HG03439 (cell line): Measurements from ENCODE around the gene DES.

Experiments used
- ATAC-seq: cut with Tn5 transposase; IDR thresholded peaks from one replicate; pipeline ENCODE4 v1.9.1; 2021; ENCODE audit warnings: mild to moderate bottlenecking, moderate library complexity; ENCODE audit not compliant: unreplicated experiment

DES gene

DNA sequence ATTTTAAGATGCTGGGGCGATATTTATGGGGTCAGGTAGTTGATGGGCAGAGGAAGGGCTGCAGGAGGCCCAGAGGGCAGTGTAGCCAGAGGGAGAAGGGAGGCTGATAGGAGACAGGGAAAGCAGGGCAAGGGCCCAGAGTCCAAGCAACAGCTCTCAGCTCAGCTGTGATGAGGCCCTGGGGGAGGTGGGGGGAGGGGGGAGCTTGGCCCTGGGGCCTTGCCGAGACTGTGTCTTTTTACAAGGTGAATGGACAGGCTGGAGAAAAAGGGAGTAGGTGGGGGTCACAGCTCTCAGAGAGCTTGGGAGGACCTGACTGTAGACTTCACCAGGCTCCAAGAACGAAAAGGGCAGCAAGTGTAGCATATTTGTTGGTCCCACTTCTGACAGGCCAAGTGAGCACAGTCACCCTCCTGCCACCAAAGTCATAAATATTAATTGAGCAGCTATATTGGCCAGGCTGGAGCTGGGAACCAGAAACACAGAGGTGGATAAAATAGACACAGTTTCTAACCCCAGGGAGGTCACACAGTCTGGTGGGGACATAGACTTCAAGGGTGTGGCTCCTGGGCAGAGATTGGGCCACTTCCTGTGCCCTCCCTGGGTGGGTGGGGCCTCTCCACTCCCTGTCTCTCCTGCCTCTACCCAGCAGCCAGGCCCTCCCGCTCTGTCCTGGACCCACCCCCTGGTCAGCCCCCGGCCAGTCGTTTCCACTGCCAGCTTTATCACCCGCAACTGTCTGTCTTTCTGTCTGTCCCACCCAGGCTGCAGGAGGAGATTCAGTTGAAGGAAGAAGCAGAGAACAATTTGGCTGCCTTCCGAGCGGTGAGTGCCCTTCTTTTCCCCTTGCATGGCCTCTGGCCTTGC lies 1.4 kb downstream of the DES start:
- ATAC-seq: no peak

DNA sequence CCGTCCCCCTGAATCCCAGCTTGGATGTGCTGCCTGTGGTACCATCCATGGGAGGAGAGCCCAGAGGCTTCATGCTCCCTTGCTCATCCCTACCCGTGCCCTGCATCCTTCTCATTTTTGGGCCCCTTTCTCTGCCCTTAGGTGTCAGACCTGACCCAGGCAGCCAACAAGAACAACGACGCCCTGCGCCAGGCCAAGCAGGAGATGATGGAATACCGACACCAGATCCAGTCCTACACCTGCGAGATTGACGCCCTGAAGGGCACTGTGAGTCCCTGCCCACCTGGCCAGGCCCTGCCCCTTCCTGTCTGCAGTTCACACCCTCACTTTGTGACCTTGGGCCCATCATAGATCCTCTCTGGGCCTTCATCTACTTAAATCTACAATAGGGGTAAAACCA lies 2.5 kb downstream of the DES start:
- ATAC-seq: no peak

DNA sequence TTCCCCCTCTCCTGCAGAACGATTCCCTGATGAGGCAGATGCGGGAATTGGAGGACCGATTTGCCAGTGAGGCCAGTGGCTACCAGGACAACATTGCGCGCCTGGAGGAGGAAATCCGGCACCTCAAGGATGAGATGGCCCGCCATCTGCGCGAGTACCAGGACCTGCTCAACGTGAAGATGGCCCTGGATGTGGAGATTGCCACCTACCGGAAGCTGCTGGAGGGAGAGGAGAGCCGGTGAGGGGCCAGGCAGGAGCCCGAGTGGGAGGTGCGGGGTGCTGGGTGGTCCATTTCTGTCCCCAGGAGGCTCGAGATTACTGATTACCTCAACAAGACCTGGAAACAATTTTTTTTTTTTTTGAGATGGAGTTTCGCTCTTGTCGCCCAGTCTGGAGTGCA lies 3.1 kb downstream of the DES start:
- no peak for ATAC-seq

DNA sequence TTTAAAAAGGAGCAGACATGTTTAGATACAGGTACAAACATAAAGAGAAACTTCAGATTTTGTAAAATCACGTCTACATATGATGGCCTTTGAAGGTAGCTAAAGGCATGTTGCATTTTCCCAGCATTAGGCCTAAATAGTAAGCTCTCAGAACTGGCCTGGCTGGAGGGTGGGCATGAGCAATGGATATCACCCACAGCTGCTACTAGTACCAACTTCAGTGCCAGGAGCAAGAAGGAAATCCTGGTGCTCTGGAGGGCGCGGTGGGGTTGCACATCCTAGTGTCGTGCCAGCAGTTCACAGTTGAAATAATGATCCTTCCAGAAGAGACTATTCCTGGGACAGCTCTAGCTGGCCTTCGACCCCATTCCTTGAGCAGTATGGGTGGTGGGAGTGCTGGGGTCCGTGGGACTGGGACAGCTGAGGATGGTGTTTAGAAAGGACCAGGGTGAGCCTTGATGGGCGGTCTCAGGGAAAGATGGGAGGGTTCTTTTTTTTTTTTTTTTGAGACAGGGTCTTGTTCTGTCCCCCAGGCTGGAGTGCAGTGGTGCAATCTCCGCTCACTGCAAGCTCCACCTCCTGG lies 4.9 kb downstream of the DES start:
- no peak for ATAC-seq

DNA sequence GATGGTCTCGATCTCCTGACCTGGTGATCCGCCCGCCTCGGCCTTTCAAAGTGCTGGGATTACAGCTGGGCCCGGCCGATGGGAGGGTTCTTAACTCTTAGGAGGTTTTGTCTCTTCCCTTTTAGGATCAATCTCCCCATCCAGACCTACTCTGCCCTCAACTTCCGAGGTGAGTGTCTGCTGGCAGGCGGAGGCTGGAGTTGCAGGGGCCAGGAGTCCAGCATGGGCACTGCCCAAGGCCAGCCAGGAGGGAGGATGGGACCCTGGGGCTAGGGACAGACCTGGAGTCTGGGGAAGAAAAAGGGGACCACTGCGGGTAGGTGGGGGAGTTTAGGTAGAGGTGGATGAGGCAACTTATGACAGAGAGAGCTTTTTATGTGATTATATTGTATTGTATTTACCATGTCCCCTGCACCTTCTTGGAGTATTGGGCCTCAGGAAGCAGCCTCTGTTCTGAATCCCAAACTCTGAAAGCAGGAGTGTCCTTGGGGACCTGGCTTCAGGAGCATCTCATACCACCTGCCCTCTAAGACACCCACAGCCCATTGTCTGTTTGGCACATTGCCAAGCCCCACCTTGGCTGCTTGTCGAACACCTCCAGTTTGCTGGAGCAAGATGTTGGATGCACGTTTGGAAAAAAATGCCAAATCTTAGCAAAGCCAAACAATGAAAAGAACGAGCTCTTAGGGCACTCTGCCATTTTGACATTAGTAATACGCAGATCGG lies 5.6 kb downstream of the DES start:
- ATAC-seq: no peak

DNA sequence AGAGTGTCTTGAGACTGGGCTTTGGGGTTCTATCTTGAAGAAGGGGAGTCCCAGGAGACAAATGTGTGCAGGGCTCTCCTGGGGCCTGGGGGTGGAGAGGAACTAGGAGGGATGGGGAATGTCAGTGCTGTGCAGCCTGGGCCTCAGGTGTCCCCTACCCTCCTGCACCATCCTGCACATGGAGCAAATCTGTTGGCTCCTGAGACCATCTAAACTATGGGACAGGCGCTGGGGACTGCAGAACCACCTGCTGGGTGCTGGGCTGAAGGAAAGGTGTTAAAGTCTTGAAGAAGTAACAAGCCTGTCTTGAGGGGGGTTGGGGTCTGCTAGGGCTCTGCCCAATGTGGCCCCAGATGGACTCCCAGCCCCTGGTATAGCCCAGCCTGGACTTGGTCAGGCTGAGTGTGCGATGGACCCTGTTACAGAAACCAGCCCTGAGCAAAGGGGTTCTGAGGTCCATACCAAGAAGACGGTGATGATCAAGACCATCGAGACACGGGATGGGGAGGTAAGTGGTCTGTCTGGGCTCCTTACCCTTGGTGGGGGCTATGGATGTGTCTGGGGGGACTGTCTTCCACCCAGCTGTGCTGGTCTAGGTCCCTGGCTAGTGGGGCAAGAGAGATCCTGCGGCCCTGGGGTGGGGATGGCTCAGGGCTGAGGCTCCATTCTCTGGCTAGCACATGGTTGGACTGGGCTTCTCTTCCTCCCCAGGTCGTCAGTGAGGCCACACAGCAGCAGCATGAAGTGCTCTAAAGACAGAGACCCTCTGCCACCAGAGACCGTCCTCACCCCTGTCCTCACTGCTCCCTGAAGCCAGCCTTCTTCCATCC lies 7.3 kb downstream of the DES start:
- no peak for ATAC-seq

DNA sequence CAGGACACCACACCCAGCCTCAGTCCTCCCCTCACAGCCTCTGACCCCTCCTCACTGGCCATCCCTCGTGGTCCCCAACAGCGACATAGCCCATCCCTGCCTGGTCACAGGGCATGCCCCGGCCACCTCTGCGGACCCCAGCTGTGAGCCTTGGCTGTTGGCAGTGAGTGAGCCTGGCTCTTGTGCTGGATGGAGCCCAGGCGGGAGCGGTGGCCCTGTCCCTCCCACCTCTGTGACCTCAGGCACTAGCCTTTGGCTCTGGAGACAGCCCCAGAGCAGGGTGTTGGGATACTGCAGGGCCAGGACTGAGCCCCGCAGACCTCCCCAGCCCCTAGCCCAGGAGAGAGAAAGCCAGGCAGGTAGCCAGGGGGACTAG lies 7.9 kb downstream of the DES start:
- no peak for ATAC-seq

DNA sequence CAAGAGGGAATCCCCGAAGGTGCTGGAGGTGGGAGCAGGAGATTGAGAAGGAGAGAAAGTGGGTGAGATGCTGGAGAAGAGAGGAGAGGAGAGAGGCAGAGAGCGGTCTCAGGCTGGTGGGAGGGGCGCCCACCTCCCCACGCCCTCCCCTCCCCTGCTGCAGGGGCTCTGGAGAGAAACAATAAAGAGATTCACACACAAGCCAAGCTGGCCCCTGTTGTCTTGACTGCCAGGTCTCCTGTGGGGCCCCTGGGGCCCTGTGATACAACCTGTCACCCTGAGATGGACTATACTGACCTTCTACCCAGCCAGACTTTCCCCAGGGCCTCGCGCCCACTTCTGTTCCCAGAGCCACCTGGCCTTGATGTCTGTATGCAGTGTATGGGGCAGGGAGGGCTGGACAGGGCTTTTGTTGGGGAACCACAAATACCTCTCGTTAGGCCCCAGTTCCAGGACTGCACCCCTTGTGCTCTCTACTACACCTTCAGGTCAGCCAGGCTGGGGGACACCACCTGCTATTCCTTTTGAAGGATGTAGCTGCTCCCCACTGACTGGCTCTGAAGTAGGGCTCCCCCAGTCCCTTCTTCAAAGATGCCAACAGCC lies 8.5 kb downstream of the DES start:
- ATAC-seq: no peak

DNA sequence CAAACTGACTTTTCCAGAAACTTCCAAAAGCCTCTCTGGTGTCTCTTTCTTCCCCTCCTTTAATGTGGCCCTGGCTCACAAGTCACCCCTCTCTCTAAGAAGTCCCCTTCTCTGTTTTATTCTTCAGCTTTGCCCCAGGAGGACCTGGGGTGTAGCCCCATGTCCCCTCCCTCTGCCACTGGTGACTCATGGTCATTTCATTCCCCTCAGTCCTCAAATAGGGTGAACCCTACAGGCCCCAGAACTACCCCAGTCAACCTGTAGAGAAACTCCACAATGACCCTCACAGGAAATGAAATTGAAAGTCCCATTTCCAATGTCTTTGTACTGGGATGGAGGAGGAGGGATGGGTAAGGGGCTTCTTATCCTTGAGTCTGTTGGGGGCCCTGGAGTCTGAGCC lies 10.3 kb downstream of the DES start:
- no peak for ATAC-seq

DNA sequence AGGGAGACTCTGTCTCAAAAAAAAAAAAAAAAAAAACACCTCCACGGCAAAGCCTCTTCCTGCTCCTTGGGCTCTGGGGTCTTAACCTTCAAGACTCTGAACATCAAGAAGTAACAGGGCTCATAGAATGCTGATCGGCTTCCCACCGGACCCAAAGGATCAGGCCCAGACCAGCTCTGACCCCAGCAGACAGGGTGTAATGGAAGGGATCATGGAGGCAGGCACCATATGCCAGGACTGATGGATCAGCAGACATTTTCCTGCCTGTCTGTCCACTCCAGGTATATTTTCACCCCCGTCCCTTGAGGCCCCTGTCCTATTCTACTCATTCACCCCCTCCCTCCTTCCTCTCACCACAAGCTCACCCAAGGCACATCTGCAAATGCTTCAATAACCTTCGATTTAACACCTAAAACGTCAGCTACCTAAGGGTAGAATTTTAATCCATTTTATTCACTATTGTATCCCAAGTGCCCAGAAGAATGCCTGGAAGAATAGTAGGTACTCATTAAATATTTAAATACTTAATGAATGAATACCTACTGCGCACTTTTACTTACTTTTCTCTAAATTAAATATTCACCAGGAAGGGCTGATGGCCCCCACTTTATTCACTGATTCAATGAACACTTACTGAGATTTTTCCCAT lies 11.9 kb downstream of the DES start:
- ATAC-seq: no peak

DNA sequence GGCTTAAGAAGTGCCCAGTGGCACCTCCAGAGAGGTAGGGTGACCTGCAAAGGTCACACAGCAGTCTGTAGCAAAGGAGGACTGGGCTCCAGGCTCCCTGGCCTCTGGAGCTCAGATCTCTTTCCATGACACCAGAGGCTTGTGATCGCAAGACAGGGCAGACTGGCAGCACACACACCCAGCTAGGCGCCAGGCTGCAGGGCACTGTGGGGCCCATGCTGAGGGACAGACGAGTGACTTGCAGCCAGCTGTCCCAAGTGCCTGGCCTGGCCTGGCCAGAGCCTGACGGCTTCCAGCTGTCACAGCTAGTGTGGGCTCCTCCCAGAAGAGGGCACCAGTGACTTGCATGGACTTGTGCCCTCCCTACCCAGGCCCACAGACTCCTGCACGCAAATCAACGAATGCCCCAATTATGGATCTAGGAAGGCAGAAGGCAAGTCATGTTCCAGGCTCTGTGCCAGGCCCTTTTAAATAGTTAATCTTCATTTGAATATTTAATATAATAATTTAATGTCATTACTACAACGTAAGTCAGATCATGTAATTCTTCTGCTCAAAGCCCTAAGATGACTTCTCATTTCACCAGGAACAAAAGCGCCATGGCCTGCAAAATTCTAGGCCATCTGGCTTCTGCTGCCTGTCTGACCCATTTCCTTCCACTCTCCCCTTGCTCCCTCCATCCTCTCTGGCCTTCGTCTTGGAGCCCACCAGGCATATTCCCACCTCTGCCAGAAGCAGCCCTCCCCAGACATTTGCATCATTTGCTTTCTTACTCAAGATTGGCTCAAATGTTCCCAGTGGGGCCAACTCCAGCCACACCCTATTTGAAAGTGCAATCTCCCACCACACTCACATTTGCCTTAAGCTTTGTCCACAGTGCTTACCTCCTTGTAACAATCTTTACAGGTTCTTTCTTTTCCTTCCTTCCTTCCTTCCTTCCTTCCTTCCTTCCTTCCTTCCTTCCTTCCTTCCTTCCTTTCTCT lies 12.7 kb downstream of the DES start:
- no peak for ATAC-seq

DNA sequence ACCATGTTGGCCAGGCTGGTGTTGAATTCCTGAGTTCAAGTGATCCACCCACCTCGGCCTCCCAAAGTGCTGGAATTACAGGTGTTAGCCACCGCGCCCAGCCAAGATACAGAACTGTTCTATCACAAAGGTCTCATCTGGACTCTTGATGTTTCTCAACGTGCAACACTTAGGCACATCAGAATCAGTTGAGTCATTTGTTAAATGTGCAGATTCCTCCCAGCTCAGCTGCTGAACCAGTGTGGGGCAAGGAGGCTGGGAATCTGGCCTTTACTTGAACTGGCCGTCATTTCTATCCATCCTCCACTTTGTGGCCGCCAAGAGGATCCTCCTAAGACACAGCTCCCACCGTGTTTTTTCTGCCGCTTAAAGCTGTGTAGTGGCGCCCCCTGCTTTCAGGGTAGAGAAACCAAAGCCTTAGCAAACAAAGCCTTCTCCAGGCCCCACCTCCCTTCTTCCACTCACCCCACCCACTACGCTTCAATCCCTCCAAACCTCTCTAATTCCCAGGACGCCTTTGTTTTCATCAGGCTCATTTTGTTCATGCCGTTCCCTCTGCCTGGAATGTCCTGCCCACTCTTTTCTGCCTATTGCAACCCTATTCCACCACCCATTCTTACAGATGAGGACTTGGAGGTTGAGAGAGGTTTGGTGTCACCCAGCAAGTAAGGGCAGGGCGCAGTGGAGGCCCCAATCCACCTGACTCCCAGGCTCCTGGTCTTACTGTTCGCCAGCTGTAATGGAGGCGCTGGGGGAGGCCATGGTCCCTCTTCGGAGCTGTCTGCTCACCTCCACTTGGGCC lies 15.7 kb downstream of the DES start:
- no peak for ATAC-seq

DNA sequence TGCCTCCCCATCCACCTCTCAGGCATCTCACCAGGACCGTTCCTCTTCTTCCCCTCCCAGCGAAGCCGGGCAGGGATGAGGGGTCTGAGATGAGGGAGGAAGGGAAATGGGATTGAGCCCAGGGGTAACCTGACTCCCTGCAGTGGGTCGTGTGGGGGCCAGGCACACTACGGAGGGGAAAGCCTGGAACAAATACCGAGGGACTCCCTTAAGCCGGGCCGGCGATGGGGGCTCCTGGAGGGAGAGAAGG lies 16.2 kb downstream of the DES start:
- ATAC-seq: no peak

DNA sequence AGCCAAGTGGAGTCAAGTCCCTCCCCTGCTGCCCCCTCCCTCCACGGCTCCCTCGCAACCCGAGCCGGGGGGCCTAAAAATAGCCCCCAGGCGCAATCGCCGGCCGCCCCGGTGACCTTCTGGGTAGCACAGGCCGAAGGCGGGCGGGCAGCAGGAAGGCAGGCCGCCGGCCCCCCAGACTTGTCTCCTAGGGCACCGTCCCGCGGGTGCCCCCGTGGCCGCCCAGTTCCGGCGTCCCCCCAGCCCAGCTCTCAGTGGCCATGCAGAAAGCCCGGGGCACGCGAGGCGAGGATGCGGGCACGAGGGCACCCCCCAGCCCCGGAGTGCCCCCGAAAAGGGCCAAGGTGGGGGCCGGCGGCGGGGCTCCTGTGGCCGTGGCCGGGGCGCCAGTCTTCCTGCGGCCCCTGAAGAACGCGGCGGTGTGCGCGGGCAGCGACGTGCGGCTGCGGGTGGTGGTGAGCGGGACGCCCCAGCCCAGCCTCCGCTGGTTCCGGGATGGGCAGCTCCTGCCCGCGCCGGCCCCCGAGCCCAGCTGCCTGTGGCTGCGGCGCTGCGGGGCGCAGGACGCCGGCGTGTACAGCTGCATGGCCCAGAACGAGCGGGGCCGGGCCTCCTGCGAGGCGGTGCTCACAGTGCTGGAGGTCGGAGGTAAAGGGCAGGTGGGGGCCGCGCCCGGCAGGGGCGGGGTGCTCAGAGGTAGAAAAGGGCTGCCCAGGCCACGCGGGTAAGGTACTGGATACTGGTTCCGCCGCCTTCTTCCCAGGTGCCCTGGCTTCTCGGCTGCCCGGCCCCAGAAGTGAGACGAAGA lies 16.7 kb downstream of the DES start, which contains the start of gene SPEG:
Gene SPEG, plus strand, starts transcription at position 126 of the 808 bp plus-strand sequence. Its CDS starts 135 bp downstream, at position 261.
- no peak for ATAC-seq

DNA sequence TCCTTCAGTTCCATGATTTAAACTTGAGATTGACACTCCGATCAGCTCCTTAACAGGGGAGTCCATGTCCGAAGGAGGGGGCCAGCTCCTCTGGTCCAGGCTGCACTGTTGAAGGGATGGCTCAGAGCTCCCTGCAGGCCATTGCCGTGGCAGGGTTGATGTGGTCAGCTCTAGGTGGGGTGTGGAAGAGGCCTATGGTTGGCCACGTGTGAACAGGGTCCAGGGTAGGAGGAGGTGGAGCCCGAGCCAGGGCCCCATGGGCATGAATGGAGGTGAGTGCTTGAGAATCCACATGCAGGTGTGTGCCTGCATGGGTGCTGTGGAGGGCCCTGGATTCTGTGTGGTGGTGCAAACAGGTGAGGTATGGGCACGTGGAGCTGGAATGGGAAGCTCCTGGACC lies 17.5 kb downstream of the DES start:
- no peak for ATAC-seq

DNA sequence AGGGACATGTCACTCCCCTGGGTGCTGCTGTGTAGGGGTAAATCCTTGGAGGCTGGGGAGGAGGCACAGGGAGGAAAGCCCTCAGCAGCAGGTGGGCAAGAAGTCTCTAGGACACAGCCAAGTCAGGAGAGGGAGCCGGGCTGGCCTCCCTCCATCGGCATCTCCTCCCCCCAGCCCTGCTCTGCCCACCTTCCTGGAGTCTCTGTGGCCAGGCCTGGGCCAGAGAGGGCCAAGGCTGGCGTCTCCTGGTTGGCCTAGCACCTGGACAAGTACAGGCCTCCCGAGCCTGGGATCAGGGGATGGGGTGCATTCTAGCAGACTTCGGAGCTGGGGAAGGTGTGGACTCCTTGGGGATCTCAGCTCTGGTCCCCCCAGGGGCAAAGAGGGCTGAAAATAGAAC lies 18.3 kb downstream of the DES start:
- ATAC-seq: no peak

DNA sequence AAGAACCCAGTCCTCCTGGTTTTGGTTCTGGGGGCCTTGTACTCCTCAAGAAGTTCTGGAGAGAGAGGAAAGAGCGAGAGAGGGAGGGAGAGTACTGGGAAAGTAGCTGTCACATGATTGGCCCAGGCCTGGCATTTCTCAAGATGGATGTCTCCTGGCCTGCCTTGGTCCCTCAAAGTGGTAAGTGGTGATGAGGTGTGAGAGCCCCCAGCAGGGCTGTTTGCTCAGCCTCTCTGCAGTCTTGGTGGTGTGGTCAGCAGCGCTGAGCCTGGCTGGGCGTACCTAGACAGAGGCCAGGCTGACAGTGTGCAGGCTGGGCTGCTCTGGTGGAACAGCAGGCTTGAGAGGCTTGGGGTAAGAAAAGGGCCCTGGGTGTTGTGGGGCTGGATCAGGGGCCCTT lies 19.0 kb downstream of the DES start:
- no peak for ATAC-seq
